HCT116 (cell line): ENCODE results near the gene ZBTB20.

Source experiments
- CEBPB ChIP-seq: IDR thresholded peaks from 2 replicates; pipeline ENCODE4 v1.6.1; 2012; ENCODE audit warnings: low read depth
- CTCF ChIP-seq, 3 experiments: fragments of 200-600 bp in 1 of 3; sonication (generic) in 1 of 3; IDR thresholded peaks in 2 of 3; conservative IDR thresholded peaks in 1 of 3; 2 replicates each; pipeline ENCODE4 v1.5.1; 2012 to 2017; ENCODE audit warnings: low read depth in 2 of 3, low read length in 2 of 3, antibody characterized with exemption in 1 of 3, borderline replicate concordance in 1 of 3, control low read depth in 1 of 3, mild to moderate bottlenecking in 1 of 3, mixed read lengths in 1 of 3, mixed run types in 1 of 3, moderate library complexity in 1 of 3; ENCODE audit not compliant: insufficient read depth in 1 of 3
- ELF1 ChIP-seq: IDR thresholded peaks from 2 replicates; pipeline ENCODE4 v1.6.1; 2012; ENCODE audit warnings: low read depth, borderline replicate concordance
- EZH2phosphoT487 ChIP-seq: fragments of 200-600 bp; IDR thresholded peaks from 2 replicates; pipeline ENCODE4 v1.6.1; 2018; ENCODE audit warnings: antibody characterized with exemption, borderline replicate concordance
- POLR2A ChIP-seq: IDR thresholded peaks from 2 replicates; pipeline ENCODE4 v1.7.0; 2011; ENCODE audit warnings: borderline replicate concordance; ENCODE audit not compliant: insufficient read depth, insufficient read length; ENCODE audit errors: extremely low read depth
- REST ChIP-seq: IDR thresholded peaks from 2 replicates; pipeline ENCODE4 v1.6.1; 2012; ENCODE audit warnings: low read depth
- SP1 ChIP-seq: IDR thresholded peaks from 2 replicates; pipeline ENCODE4 v1.6.1; 2012; ENCODE audit warnings: low read depth
- ZBTB33 ChIP-seq: IDR thresholded peaks from 2 replicates; pipeline ENCODE4 v1.6.1; 2011; ENCODE audit warnings: mild to moderate bottlenecking, low read length, moderate library complexity; ENCODE audit not compliant: insufficient replicate concordance; ENCODE audit errors: extremely low read depth

- no peak for TF ChIP-seq CTCF (IDR thresholded peaks at IDR 0.05 in 2 of 3, conservative IDR thresholded peaks at IDR 0.05 in 1 of 3; ENCODE audit: borderline replicate concordance in 1 of 3, insufficient read depth in 1 of 3, low read depth in 2 of 3, low read length in 2 of 3)
- no peak for TF ChIP-seq POLR2A
- TF ChIP-seq ELF1: no peak
- TF ChIP-seq EZH2phosphoT487: no peak
- no peak for TF ChIP-seq ZBTB33
- no peak for TF ChIP-seq SP1
- no peak for TF ChIP-seq REST
- TF ChIP-seq CEBPB: no peak
Observed at GRCh38 chr3:114452256-114452655, 694.8 kb downstream of the ZBTB20 start.
